GM10266 (cell line): Measurements from ENCODE around the gene ZNF516.

Experiments used
- DNase-seq: peaks from one replicate; pipeline ENCODE4 v3.0.0; 2012; ENCODE audit errors: extremely low spot score
- TF ChIP-seq, protein P1 (sequence below): IDR thresholded peaks from 2 replicates; pipeline ENCODE4 v1.5.1; 2012; ENCODE audit warnings: mild to moderate bottlenecking, low read depth; ENCODE audit not compliant: control insufficient read depth, insufficient read depth; ENCODE audit errors: missing control alignments

Gene ZNF516

DNA sequence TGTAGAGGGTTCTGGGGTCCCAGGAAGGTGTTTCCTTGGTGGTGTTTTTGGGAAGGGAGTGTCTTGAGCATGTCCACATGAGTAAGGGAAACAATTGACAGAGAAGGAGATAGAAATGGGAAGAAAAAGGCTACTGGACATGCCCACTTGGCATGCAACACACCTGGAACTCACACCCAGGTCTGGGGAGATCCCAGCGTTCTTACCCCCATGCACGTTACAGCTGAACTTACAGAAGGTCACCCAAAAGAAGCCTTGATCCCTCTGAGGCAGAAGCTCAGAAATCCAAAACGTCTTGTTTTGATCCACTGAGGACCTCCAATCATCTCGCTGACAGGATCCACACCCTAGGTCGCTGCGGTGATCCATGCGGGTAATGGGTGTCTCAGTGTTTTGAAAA is 142.0 kb downstream of the ZNF516 start:
- no peak for DNase-seq
- TF ChIP-seq, protein P1, sequence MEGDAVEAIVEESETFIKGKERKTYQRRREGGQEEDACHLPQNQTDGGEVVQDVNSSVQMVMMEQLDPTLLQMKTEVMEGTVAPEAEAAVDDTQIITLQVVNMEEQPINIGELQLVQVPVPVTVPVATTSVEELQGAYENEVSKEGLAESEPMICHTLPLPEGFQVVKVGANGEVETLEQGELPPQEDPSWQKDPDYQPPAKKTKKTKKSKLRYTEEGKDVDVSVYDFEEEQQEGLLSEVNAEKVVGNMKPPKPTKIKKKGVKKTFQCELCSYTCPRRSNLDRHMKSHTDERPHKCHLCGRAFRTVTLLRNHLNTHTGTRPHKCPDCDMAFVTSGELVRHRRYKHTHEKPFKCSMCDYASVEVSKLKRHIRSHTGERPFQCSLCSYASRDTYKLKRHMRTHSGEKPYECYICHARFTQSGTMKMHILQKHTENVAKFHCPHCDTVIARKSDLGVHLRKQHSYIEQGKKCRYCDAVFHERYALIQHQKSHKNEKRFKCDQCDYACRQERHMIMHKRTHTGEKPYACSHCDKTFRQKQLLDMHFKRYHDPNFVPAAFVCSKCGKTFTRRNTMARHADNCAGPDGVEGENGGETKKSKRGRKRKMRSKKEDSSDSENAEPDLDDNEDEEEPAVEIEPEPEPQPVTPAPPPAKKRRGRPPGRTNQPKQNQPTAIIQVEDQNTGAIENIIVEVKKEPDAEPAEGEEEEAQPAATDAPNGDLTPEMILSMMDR: no peak

DNA sequence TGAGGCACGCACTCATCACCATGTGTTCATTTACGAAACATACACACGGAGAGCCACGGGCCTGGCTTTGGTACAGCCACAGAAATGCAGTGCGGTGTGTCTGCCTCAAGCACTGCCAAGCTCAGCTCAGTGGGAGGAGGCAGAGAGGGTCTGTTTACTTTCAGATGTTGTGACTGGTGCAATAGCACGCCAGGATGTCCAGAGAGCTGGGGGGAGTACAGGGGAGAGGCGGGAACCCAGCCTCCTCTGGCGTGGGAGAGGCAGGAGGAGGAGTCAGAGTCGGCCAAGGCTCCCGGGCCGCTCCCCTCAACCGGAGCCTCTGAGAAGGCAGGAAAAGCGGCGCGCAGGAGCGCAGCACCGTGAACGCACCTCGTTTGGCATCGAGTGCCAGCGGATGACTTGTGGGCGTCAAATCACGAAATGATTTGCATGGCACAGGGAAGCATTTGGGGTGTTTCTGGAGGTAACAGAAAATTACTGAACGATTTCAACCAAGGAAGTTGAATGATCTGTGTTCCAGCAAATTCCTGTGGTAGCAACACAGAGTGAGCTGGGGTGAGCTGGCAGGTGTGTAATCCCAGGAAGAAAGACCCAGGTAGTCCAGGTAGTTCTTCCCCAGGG is 143.0 kb downstream of the ZNF516 start:
- DNase-seq: no peak
- TF ChIP-seq, protein P1: no peak

DNA sequence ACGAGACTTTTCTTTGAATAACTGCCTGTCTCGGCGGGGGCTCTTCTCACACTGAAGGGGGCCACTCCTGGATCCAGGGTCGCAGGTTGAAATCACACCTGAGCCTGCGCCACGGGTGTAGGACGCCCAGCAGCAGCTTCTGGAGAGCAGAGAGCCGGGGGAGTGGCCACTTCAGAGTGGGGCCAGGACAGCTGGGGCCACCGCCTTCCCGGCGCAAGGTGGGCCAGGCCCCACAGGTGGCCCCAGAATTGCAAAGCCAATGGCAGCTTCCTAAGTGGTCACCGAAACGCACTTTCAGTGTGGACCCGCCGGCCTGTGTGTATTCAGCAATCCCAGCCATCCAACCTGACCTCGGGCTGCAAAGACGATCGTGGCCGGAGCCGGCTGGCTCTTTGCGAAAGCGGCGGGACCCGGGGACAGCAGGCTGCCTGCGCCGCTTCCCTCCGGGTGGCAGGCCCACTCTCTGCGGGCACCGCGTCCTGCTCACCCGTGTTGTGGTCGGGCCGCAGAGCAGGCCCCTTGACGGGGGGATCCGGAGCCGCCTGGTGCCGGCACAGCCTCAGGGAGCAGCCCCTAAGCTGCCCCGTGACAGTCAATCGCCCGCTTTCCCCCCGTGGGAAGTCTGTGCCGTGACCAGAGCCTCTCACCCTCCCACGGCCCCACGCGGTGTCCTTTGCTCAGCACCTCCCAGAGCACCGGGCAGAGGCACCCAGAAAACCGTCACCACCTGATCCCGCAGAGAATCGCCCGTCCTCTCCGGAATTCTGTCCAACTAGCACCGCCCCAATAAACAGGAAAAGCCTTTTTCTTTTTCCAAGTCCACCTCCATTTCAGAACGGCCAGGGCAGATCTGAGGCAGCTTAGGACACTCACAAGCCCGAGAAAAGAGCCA is 144.7 kb downstream of the ZNF516 start:
- TF ChIP-seq, protein P1: no peak
- DNase-seq: no peak

DNA sequence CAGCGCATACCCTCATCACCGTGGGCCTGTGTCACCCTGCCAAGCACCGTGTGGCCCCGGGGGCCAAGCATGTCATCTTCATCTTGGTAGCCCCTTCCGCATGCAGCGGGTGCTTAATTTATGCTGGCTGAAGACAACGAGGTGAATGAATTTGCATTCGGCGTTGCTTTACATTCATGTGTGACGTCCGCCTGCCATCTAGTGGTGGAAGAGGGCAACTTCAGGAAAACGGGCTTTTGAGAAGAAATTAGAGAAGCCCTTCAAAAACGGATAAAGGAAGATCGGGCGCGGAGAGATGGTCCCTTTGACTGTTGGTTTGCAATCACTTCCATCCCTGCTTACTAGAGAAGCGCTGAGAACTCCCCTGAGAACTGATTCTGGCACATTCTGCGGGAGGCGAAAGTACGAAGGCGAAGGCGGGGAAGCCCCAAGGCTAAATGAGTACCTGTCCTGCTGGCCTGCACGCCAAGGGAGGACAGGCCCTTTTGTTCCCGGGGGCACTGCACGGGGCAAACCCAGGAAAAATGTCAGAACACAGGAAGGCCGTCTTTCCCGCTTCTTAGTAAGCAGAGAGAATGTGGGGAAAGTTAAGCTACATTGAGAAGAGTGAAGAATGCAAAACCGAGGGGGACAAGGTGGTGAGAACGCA is 145.9 kb downstream of the ZNF516 start:
- TF ChIP-seq, protein P1: peak; percentile 85
- DNase-seq: peak; percentile 86

DNA sequence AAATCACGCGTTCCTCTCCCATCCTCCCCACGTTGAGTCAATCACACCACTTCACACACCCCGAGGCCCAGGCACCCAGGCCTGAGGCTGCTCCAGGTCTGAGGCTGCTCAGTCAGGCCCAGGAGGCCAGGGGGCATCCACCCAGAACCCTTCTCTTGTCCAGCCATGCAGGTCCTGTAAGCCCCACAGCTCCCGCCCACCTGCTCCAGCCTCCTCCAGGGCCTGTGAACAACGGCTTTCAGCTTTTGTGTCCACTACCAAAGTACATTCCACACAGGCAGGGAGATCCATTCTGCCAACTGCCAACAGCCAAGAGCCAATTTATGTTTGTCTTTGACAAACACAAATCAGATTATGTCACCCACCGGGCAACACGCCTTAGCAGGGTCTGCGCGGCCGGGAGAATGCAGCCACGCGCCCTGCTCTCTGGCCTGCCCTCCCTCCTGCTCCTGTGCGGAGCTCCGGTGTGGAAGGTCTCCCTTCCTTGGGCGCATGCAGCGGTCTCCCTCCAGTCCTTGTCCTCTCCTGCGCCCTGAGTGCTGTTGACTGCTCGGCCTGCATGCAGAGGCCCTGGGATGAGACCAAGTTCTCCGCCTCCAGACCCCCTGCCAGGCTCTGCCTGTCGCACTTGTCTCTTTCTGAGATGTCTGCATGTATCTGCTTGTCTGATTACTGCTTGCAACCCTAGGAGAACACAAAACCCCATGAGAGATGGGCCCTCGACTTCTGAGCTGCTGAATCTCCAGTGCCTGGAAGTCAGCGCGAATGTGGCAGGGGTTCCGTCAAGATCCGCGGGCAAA is 146.6 kb downstream of the ZNF516 start:
- no peak for DNase-seq
- TF ChIP-seq, protein P1: no peak

DNA sequence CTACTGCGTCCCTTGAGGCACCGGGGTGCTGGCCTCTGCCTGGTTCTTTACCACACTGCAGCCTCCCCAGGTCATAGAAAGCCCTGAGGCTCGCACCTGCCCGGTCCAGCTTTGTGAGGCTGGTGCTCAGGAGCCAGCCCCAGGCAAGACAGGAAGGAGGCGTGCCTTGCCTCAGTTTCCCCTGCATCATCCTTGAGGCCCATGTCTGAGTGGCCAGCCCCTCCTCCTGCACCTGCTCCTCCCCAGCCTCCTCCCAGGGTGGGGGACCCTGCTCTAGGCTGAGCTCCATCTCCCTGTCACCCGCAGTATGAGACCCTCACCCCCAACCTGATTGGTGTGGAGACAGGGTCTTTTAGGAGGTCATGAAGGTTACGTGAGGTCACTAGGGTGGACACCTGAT is 147.7 kb downstream of the ZNF516 start:
- TF ChIP-seq, protein P1: no peak
- DNase-seq: no peak
